Coronary artery (tissue), 2 donors: ENCODE data around the gene NFATC2.

Experiments used
- DNase-seq: peaks from one replicate; pipeline ENCODE4 v3.0.0-alpha.2; 2017; ENCODE audit warnings: low spot score
- H3K27ac ChIP-seq, 2 donors: fragments of 200-600 bp; sonication (generic); one replicate each; pipeline ENCODE4 v1.5.1; 2016 to 2019
- H3K4me3 ChIP-seq: fragments of 200-600 bp; sonication (generic); 2 replicates; pipeline ENCODE4 v1.5.1; 2016; ENCODE audit warnings: mild to moderate bottlenecking, moderate library complexity
- TF ChIP-seq, protein P1 (sequence below): fragments of 200-600 bp; sonication (generic); IDR thresholded peaks from one replicate; pipeline ENCODE4 v1.5.1; 2019; ENCODE audit warnings: antibody characterized with exemption

NFATC2 gene

DNA sequence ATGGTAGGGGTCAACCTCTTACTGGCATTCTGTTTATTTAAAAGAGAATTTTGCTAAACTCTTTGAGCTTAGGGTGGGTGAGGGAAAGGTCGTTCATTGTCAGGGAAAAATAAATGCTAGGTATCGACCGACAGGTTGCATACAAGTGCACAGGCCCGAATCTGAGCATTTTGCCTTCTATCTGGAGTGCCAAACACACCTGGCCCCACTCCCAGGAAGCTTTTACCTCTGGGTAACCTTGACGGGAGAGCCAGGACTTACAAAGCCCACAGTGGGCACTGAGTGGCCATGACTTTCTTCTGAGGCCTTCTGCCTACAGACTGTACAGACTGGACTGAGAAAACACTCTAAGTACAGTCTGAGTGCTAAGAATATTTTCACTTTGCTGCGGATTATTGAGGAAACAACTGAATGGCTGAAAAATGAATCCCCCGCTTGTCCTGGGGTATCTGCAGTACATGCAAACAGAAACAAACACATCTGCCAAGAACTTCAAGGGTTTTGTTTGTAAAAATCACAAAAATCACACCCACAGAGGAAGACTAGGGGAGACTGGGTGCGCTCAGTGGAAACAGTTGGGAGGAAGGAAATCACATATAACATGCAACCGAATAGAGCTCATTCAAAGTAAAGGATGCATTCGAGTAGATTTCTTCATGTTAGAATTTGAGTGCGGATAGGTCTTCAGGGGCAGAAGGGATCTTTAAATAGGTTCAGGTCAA, 152.8 kb downstream of the NFATC2 start:
- H3K4me3 ChIP-seq, result no peak overlapping the region
- TF ChIP-seq, protein P1, sequence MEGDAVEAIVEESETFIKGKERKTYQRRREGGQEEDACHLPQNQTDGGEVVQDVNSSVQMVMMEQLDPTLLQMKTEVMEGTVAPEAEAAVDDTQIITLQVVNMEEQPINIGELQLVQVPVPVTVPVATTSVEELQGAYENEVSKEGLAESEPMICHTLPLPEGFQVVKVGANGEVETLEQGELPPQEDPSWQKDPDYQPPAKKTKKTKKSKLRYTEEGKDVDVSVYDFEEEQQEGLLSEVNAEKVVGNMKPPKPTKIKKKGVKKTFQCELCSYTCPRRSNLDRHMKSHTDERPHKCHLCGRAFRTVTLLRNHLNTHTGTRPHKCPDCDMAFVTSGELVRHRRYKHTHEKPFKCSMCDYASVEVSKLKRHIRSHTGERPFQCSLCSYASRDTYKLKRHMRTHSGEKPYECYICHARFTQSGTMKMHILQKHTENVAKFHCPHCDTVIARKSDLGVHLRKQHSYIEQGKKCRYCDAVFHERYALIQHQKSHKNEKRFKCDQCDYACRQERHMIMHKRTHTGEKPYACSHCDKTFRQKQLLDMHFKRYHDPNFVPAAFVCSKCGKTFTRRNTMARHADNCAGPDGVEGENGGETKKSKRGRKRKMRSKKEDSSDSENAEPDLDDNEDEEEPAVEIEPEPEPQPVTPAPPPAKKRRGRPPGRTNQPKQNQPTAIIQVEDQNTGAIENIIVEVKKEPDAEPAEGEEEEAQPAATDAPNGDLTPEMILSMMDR, result no peak
- DNase-seq, result no peak
- no peak overlapping the region for H3K27ac ChIP-seq

DNA sequence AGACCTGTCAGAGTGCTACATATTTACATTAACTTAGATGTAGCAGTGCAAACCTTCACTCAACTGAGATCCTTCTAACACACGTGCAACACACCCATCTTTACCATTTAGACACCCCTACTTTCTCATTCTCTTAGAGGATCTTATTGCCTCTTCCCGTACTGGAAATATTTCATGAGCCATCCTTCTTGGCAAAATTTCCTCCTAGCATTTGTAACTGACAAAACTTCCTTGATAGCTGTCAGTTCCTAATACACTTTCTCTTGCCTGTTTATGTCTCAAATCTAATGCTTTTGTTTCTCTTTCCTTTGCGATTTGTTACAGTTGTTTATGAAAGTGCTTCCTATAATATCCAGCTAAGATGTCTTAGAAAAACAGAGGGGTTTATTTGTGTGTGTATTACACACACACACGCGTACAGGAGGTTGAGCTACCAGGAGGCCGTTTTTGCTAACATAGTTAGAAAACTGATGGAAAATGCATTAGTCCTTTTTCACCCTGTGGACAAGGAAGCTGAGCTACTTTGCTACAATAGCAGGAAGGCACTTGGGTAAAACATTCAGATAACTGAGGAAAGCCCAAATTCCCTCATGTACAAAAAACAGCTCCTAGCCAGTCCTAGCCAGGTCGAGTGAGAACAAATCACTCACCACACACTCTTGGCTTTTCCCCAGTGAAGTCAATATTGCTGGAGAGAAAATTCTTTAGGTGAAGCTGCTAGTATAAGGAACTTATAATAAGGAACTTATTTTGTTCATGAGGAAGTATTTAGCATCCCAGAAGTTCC, 153.6 kb downstream of the NFATC2 start:
- H3K4me3 ChIP-seq, result no peak overlapping the region
- H3K27ac ChIP-seq, result no peak overlapping the region
- no peak for DNase-seq

DNA sequence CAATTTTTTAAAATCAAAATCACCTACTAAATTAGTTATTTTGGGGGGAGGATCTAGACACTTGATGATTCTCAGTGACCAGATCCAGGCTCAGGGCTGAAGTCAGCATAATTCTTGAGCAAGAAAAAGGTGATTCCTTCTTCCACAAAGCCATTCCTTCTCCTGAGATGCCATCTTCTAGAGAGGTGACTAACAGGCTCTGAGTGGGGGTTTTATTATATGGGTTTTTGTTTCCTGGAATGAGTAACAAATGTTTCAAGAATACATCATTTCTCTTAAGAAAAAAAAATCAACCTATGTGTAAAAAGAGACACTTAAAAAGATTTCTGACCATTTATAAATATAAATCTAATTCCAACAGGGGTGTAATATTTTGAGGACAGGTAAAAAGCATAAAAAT, 154.3 kb downstream of the NFATC2 start:
- Histone ChIP-seq H3K4me3 (no peak overlapping the region), H3K27ac (no peak overlapping the region)
- DNase-seq, result no peak
- TF ChIP-seq, protein P1, result no peak

More for the DNA sequence above, 153.6 kb downstream of the NFATC2 start:
- TF ChIP-seq, protein P1, result no peak

DNA sequence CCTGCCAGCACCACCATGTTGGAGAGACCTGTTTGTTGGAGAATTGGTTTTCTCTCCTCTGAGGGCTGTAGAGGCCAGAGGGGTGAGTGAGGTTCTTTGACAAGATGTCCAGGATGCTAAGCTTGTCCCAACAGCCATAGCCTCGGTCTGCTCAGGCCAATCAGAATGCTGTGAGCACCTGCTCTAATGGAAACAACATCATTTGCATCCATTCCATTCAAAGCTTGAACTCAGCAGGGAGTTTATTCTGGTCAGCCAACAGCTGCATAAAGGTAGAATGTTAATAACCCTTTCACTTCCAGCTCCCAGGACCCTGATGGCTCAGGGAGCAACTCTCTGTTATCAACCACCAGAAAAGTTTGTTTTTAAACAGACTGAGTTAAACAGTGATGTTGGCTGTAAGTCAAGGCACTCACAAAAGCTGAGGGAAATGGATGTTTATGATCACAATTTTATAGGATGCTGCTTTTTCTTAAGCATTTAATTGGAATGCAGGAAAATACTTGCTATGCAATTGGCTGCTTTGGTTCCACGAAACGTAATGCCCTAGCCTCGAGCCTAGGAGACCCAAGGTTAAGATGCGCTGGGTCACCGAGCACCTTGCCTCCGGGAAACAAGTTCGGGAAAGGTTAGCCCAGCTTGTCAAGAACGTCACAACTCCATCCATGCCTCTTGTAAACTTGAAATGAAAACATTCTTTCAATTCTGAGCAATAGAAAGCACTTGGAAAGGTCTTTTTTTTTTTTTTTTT, 155.2 kb downstream of the NFATC2 start:
- Histone ChIP-seq H3K4me3 (no peak overlapping the region), H3K27ac (no peak overlapping the region)
- DNase-seq, result no peak
- TF ChIP-seq, protein P1, result no peak

DNA sequence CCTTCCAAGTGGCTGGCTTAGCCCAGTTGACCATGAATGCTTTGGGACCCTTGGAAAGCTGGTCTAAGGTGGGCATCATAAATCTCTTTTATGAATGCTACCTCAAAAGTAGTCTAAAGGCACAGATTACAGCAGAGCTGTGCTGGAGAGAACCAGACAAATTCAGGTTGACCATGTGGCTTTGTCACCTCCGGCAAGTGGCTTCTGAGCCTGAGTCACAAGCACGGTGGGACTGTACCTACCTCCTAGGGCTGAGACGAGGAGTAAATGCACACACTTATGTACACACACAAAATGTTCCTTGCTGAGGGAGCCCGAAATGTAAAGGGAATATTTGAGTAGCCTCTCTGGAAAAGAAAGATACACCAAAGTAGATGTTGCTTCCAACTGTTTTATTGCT, 155.9 kb downstream of the NFATC2 start:
- H3K4me3 ChIP-seq, result no peak overlapping the region
- H3K27ac ChIP-seq, result no peak overlapping the region
- no peak for DNase-seq
- TF ChIP-seq, protein P1, result no peak

DNA sequence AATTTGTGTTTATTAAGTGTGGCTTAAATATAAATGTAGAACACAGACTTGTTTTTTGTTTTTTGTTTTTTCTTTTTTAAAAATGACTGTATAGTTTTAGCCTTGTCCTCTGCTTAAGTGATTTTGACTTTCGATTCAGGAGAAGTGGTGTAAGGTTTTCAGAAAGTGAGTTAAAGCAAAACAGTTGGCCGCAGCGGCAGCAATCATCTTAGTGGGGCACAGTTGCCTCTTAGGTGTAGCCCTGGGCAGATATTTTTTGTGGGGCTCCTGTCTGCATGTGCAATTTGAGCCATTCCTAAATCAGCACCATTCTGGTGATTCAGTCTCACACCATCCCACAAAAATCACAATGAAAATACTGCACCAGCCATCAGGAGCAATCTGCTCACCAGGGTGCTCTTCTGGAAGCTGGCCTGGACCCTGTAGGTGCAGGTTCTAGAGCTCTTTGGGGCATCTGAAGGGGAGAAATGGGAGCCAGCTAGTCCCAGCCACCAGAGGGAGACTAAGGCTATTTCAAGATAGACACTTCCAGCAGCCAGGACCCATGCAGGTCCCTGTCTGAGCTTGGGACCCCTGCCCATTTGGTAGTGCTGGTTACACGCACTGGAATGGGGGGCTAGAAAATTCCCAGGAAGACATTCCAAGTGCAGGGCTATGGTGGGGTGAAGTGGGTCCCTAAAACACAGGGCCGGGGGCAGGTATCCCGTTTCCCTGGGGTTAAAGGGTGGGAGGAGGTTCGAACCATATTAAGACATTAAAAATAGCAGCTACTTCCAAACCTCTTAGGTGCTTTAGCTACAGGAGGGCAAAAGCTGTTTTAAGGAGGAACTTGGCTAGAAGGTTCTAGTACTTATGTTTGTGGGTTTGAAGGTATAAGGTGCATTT, 156.6 kb downstream of the NFATC2 start:
- TF ChIP-seq, protein P1, result no peak
- no peak for DNase-seq
- Histone ChIP-seq H3K27ac (no peak overlapping the region), H3K4me3 (no peak overlapping the region)
